Limb (tissue), 2 donors: Measurements from ENCODE around the gene SRSF9.
A peak's percentile ranks its signal among the peaks of the same experiment; 100 is the strongest.

Experiments used
- DNase-seq, 2 donors: peaks; one replicate each; pipeline ENCODE4 v3.0.0-alpha.2; 2016; ENCODE audit errors: extremely low spot score in 2 of 2

SRSF9 gene

GRCh38 chr12:120483621-120484020 lies 14.1 kb upstream of the SRSF9 start:
- DNase-seq = no peak

GRCh38 chr12:120481022-120481767 lies 11.6 kb upstream of the SRSF9 start:
- no peak for DNase-seq

- no peak for DNase-seq
Measured at GRCh38 chr12:120480211-120480610, 10.7 kb upstream of the SRSF9 start.

- no peak for DNase-seq
Measured at GRCh38 chr12:120479458-120479857, 9.9 kb upstream of the SRSF9 start.

- DNase-seq = no peak
Measured at GRCh38 chr12:120475643-120476042, 6.1 kb upstream of the SRSF9 start.

GRCh38 chr12:120474616-120474960 lies 5.0 kb upstream of the SRSF9 start:
- DNase-seq = no peak

- no peak for DNase-seq
Measured at GRCh38 chr12:120473807-120474615, 4.5 kb upstream of the SRSF9 start.

GRCh38 chr12:120472521-120472920 lies 3.0 kb upstream of the SRSF9 start:
- no peak for DNase-seq

- no peak for DNase-seq
Measured at GRCh38 chr12:120470150-120470784, 719 bp upstream of the SRSF9 start.

- DNase-seq = peak; percentile 33 to 90
Measured at GRCh38 chr12:120468821-120469449, 613 bp downstream of the SRSF9 start.

GRCh38 chr12:120468325-120468820 lies 1.2 kb downstream of the SRSF9 start:
- DNase-seq = peak in 1 of 2 donors; percentile 38

- no peak for DNase-seq
Measured at GRCh38 chr12:120467439-120467838, 2.1 kb downstream of the SRSF9 start.

- DNase-seq = peak in 1 of 2 donors; percentile 61
Measured at GRCh38 chr12:120466560-120467315, 2.8 kb downstream of the SRSF9 start.

GRCh38 chr12:120465756-120466155 lies 3.8 kb downstream of the SRSF9 start:
- no peak for DNase-seq

- no peak for DNase-seq
Measured at GRCh38 chr12:120463712-120464111, 5.8 kb downstream of the SRSF9 start.

GRCh38 chr12:120462099-120462640 lies 7.4 kb downstream of the SRSF9 start:
- DNase-seq = no peak

- DNase-seq = no peak
Measured at GRCh38 chr12:120460157-120460556, 9.4 kb downstream of the SRSF9 start.

GRCh38 chr12:120457133-120457532 lies 12.4 kb downstream of the SRSF9 start:
- DNase-seq = no peak

- DNase-seq = no peak
Measured at GRCh38 chr12:120455302-120455701, 14.2 kb downstream of the SRSF9 start.

- no peak for DNase-seq
Measured at GRCh38 chr12:120453977-120454376, 15.6 kb downstream of the SRSF9 start.
